Measurements from ENCODE around the gene CHRNB4.

The CHRNB4 gene

GRCh38 chr15:78671626-78672211 is 30.7 kb upstream of the CHRNB4 start:
- DNase-seq (ENCODE audit: low read depth, low spot score) = no peak

DNA sequence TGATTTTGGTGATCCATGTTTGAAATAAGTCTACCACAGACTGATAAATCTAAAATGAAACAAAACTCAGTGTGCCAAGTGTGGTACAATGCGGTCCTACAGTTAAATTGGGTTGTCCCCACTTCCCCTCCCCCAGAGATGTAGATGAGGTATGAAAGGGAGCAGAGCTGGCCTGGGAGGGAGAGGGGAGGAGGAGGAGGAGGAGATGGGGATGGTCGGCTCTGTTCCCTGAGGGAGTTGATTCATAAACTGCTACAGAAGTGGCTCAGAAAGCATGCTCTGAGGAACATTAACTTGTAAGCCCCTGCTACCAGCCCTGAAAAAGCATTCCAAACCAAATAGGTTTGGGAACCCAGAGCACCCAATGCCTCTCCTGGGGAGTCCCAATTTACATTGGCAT is 28.0 kb upstream of the CHRNB4 start:
- no peak for DNase-seq (ENCODE audit: low read depth, low spot score)

- no peak for DNase-seq (ENCODE audit: low read depth, low spot score)
Observed at GRCh38 chr15:78667578-78668236, 26.7 kb upstream of the CHRNB4 start.

- DNase-seq (ENCODE audit: low read depth, low spot score) = no peak
Observed at GRCh38 chr15:78666010-78666409, 25.0 kb upstream of the CHRNB4 start.

DNA sequence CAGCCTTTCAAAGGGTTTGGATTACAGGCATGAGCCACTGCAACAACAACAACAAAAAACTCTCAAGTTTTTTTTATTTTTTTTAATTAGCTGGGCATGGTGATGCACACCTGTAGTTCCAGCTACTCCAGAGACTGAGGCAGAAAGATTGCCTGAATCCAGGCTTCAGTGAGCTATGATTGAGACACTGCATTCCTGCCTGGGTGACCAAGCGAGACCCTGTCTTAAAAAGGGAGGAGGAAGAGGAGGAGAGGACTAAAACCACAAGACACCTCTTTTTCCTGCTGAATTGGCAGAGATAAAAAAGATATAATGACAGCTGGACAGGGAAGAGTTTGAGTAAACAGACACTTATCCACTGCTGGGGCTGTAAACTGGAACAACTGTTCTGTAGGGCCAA is 22.7 kb upstream of the CHRNB4 start:
- DNase-seq (ENCODE audit: low read depth, low spot score) = no peak

GRCh38 chr15:78662028-78662427 is 21.0 kb upstream of the CHRNB4 start:
- no peak for DNase-seq (ENCODE audit: low read depth, low spot score)

DNA sequence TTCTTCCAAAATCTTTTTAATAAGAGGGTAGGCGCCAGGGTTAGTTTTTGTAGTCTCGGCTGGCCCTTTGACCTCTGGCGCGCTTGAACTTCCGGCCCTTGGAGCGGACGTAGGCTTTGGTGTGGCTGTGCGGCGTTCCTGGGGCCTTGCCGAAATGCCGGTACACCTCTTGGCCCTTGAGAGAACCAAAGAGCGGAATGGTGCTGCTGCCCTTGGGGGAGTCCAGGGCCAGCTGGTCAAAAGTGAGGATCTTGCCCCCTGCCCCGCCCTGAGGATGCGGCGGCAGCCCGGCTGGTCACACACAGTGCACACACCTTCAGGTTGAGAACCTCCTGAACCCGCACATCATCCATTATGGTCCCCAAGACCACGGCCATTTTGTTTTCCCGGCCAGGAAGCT is 20.0 kb upstream of the CHRNB4 start:
- no peak for DNase-seq (ENCODE audit: low read depth, low spot score)

DNA sequence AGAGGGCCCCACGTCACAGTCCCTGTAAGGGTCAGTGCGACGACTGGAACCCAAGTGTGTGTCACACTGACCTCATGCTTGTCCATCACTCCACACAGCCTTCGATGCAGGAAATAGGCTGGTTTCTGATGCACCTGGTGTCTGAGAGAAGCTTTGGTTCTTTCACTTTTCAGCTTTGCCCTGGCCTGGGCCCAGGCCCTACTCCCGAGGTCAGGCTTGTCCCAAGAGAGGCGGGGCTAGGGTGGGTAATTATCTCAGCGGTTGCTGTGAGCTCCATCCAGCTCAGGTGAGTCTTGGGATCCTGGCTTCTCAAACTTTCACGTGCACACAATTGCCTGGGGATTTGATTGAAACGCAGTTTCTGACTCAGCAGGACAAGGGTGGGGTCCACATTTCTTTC is 19.6 kb upstream of the CHRNB4 start:
- no peak for DNase-seq (ENCODE audit: low read depth, low spot score)

- DNase-seq (ENCODE audit: low read depth, low spot score) = no peak
Observed at GRCh38 chr15:78658823-78659222, 17.8 kb upstream of the CHRNB4 start.

GRCh38 chr15:78654272-78654671 is 13.3 kb upstream of the CHRNB4 start:
- no peak for DNase-seq (ENCODE audit: low read depth, low spot score)

- no peak for DNase-seq (ENCODE audit: low read depth, low spot score)
Observed at GRCh38 chr15:78651930-78652615, 11.1 kb upstream of the CHRNB4 start.

DNA sequence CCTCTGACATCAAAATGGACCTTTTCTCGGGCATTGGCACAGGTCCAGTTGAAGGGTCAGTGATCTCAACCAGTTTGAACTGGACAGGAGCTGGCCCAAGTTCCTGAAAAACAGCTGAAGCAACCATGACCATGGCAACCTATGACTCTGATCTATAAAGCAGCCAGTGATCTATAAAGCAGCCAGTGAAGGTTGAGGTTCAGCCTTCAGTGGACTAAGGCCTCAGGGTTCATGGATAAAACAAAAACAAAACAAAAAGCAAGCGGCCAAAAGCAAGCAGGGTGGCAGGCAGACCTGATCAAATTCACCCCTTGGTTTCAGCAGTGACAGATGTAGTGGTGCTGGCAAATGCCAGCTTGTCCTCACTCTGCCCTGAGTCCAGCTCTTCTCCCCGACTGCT is 10.0 kb upstream of the CHRNB4 start:
- DNase-seq (ENCODE audit: low read depth, low spot score) = no peak

DNA sequence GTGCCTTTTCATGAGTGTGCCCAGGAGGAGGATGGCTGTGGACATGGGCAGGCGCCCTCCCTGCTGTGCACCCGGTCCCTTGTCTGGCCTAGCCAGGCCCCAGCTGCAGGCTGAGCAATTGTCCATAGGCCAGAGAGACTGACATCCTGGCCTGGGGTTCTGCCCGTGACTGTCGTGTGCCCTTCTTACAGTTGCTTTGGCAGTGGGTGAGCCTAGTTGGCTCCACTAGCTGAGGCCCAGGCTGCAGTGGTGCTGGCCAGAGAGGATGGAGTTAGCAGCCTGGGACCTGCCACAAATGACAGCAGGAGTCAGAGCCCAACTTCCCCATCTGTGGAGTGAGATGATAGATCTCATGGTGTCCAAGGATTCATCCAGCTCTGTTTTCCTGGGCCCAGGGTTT is 9.0 kb upstream of the CHRNB4 start:
- no peak for DNase-seq (ENCODE audit: low read depth, low spot score)

DNA sequence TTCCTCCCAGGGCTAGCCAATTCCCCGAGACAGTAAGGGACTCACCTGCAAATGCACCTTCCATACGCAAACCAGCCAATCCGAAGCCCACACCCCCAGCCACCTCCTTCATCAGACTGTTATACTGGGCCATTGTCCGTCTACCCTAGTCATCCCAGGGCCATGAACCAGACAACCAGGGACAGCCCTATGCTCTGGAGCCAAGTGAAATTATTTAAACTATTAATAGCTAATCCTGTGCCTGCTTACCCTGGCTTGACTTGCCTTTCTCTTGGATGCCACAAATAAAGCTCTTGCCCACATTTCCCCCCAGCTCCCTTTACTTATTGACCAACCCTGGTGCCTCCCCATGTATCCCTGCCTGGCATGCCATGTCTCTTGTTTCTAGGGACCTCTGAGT is 4.0 kb upstream of the CHRNB4 start:
- DNase-seq (ENCODE audit: low read depth, low spot score) = no peak

GRCh38 chr15:78642331-78642730 is 1.3 kb upstream of the CHRNB4 start:
- DNase-seq (ENCODE audit: low read depth, low spot score) = no peak

DNA sequence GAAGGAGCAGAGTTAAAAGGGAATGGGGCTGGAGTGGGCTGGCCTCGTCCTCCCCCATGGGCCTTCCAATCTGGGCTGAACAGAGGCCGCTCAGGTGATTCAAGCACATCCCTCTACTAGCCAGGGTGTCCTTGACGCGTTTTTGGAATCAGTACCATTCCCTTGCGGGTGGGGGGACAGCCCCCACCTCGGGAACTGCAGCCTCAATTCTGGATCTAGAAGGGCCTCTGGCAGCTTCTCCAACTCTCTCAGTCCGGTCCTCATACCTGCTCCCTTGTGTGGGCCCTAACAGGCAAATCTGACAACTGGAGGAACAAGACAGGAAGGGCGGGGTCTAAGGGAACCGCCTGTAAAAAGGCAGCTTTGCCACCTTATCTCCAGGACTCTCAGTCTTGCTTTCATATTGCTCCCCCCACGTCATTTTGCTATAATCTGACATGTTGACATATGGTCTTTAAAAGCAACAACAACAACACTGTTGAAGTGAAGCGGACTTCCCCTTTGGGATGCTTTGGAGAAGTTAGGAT is 802 bp upstream of the CHRNB4 start:
- DNase-seq (ENCODE audit: low read depth, low spot score) = no peak

GRCh38 chr15:78640527-78641101 is 396 bp downstream of the CHRNB4 start:
- no peak for DNase-seq (ENCODE audit: low read depth, low spot score)

DNA sequence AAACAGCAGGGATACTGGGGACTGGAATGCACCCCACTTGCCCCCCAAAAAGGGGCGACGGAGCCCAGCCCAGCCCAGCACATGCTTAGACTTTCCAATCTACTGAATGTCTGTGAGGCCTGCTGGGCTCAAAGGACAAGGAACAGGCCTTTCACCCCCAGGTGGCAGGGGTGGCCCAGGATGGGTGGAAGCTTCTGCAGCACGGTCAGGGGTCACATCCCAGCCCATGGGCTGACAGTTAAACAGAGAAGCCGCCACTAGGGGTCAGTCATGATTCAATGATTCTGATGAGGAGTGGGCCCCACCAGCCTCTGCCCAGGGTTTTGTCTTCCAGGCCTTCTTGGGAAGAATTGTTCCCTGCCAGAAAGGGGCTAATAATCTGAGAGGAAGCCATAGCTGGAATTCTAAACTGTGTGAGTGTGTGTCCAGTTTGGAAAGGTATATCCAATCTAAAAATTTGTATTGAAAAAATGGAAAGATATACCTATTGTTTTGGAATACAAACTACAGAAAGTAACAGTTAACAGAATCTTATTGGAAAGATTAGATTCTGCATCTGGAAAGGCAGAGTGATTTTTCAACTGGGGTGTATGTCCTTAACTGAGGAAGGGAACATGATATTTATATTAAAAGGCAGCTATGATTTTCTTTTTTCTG is 2.2 kb downstream of the CHRNB4 start:
- DNase-seq (ENCODE audit: low read depth, low spot score) = no peak

GRCh38 chr15:78637776-78638435 is 3.1 kb downstream of the CHRNB4 start:
- DNase-seq (ENCODE audit: low read depth, low spot score) = no peak

GRCh38 chr15:78636378-78636859 is 4.6 kb downstream of the CHRNB4 start:
- no peak for DNase-seq (ENCODE audit: low read depth, low spot score)

- DNase-seq (ENCODE audit: low read depth, low spot score) = no peak
Observed at GRCh38 chr15:78635346-78635745, 5.7 kb downstream of the CHRNB4 start.

Data from activated CD4-positive, CD25-positive, alpha-beta regulatory T cell treated with anti-CD3 and anti-CD28 coated beads, Interleukin-2, amount 50 U/mL, for 16 hours (primary cell).